Gastroesophageal sphincter (tissue), 4 donors: ENCODE results near the gene ZNF394. TPM values are rescaled to one million over a fixed set of nuclear protein-coding genes. Genes with fewer than 3 reads are reported as not detected.

Source experiments
- ATAC-seq: fragments of 150-250 bp; one replicate; pipeline ENCODE4 v1.9.1; 2016; ENCODE audit warnings: mild to moderate bottlenecking, moderate library complexity
- H3K27ac ChIP-seq, 4 donors: fragments of 200-600 bp; sonication (generic) in 3 of 4; 1 replicate in 3 of 4; 2 replicates in 1 of 4; pipeline ENCODE4 v1.5.1; 2016 to 2019
- H3K27me3 ChIP-seq: fragments of 200-600 bp; sonication (generic); one replicate; pipeline ENCODE4 v1.5.1; 2019
- H3K36me3 ChIP-seq, 2 donors: fragments of 200-600 bp; sonication (generic); one replicate each; pipeline ENCODE4 v1.5.1; 2019; ENCODE audit warnings: control low read depth in 1 of 2
- H3K4me1 ChIP-seq, 3 donors: fragments of 200-600 bp; sonication (generic); 1 replicate in 2 of 3; 2 replicates in 1 of 3; pipeline ENCODE4 v1.5.1; 2016 to 2019; ENCODE audit warnings: control low read depth in 2 of 3
- H3K4me3 ChIP-seq, 2 donors: fragments of 200-600 bp; sonication (generic); one replicate each; pipeline ENCODE4 v1.5.1; 2019; ENCODE audit warnings: mild to moderate bottlenecking in 1 of 2, moderate library complexity in 1 of 2
- H3K9me3 ChIP-seq, 3 donors: fragments of 200-600 bp; sonication (generic); one replicate each; pipeline ENCODE4 v1.5.1; 2017 to 2019; ENCODE audit warnings: control low read depth in 2 of 3
- CTCF ChIP-seq, 4 experiments: fragments of 200-600 bp in 2 of 4; fragments of 450-650 bp in 2 of 4; sonication (generic) in 1 of 4; IDR thresholded peaks; one replicate each; pipeline ENCODE4 v1.5.1; 2017 to 2019; ENCODE audit warnings: antibody characterized with exemption in 4 of 4, mild to moderate bottlenecking in 2 of 4, moderate library complexity in 2 of 4
- EP300 ChIP-seq: sonication (generic); formaldehyde crosslinking; IDR thresholded peaks from one replicate; pipeline ENCODE4 v1.6.1; 2017; ENCODE audit warnings: antibody characterized with exemption, mild to moderate bottlenecking
- POLR2A ChIP-seq, 2 donors: fragments of 450-650 bp; IDR thresholded peaks; one replicate each; pipeline ENCODE4 v1.6.1; 2017; ENCODE audit warnings: antibody characterized with exemption in 2 of 2, mild to moderate bottlenecking in 2 of 2, moderate library complexity in 1 of 2
- POLR2AphosphoS5 ChIP-seq: sonication (generic); formaldehyde crosslinking; IDR thresholded peaks from one replicate; pipeline ENCODE4 v1.6.1; 2017; ENCODE audit warnings: antibody characterized with exemption
- WGBS, 2 donors: methylation state at CpG; one replicate each; pipeline ENCODE4 v1.1.5; 2018; ENCODE audit warnings: low coverage in 1 of 2; 5-methylcytosine and 5-hydroxymethylcytosine counted together
- total RNA-seq, 4 donors: library from RNA; depleted of rRNA; stranded (reverse); fragments of >200 nt; gene quantifications; one replicate each; pipeline ENCODE4 v1.1.0, GENCODE V29; 2016

The ZNF394 gene
- total RNA-seq, 4 donors from 2014 or later, result 29.9 to 54.1 (median 45.1) TPM

GRCh38 chr7:99469381-99470065, 30.6 kb downstream of the ZNF394 start:
- Histone ChIP-seq H3K4me1 (peaks cover 2 to 39% (median 13%) of the 10 kb centered on the region in 3 donors), H3K36me3 (no peaks in the 10 kb centered on the region), H3K9me3 (no peaks in the 10 kb centered on the region), H3K27ac (peak overlapping the region in 3 of 4 donors; percentile 0 to 38 (median 30)), H3K27me3 (peaks cover 4% of the 10 kb centered on the region), H3K4me3 (peak overlapping the region in 1 of 2 donors; percentile 20)
- WGBS, 2 donors, result 29 to 31% methylated on average over 18 to 19 of the region's 23 CpGs
- no peak for TF ChIP-seq CTCF (IDR thresholded peaks at IDR 0.05)
- no peak for TF ChIP-seq EP300
- TF ChIP-seq POLR2AphosphoS5, result no peak
- TF ChIP-seq POLR2A (IDR thresholded peaks at IDR 0.05), result no peak
- ATAC-seq, result no peak

GRCh38 chr7:99468336-99468918, 31.7 kb downstream of the ZNF394 start:
- H3K4me3 ChIP-seq, result no peak overlapping the region

GRCh38 chr7:99465421-99465768, 34.7 kb downstream of the ZNF394 start:
- Histone ChIP-seq H3K9me3 (no peaks in the 10 kb centered on the region), H3K27ac (peak overlapping the region; percentile 35 to 90 (median 90)), H3K36me3 (peaks cover 0 to 29% of the 10 kb centered on the region in 2 donors), H3K27me3 (peaks cover 4% of the 10 kb centered on the region), H3K4me3 (peak overlapping the region; percentile 52 to 81), H3K4me1 (peaks cover 0 to 56% (median 15%) of the 10 kb centered on the region in 3 donors)
- ATAC-seq, result no peak
- no peak for TF ChIP-seq POLR2A (IDR thresholded peaks at IDR 0.05)
- no peak for TF ChIP-seq POLR2AphosphoS5
- TF ChIP-seq CTCF (IDR thresholded peaks at IDR 0.05), result no peak
- no peak for TF ChIP-seq EP300
- WGBS, 2 donors, result 5% methylated on average over 4 to 7 of the region's 9 CpGs

More at GRCh38 chr7:99468336-99468918, 31.7 kb downstream of the ZNF394 start:
- Histone ChIP-seq H3K36me3 (peaks cover 0 to 8% of the 10 kb centered on the region in 2 donors), H3K27me3 (peaks cover 4% of the 10 kb centered on the region), H3K27ac (no peak overlapping the region), H3K4me1 (peaks cover 1 to 39% (median 13%) of the 10 kb centered on the region in 3 donors), H3K9me3 (no peaks in the 10 kb centered on the region)
- 87 to 93% methylated on average over 2 to 6 of the region's 29 CpGs for WGBS, 2 donors
- no peak for TF ChIP-seq POLR2AphosphoS5
- no peak for TF ChIP-seq EP300
- TF ChIP-seq CTCF (IDR thresholded peaks at IDR 0.05), result no peak
- TF ChIP-seq POLR2A (IDR thresholded peaks at IDR 0.05), result no peak
- ATAC-seq, result no peak

- H3K4me3 ChIP-seq, result no peak overlapping the region
- no peak for ATAC-seq
- 67 to 100% methylated on average over 1 of the region's 2 CpGs for whole genome bisulfite sequencing, 2 donors
- H3K36me3 ChIP-seq, result peaks cover 0 to 71% of the 10 kb centered on the region in 2 donors
- no peaks in the 10 kb centered on the region for H3K27me3 ChIP-seq
- peaks cover 0 to 60% (median 15%) of the 10 kb centered on the region in 3 donors for H3K4me1 ChIP-seq
- H3K27ac ChIP-seq, result no peak overlapping the region
- no peaks in the 10 kb centered on the region for H3K9me3 ChIP-seq
- TF ChIP-seq CTCF (IDR thresholded peaks at IDR 0.05) (no peak), EP300 (no peak), POLR2AphosphoS5 (no peak), POLR2A (IDR thresholded peaks at IDR 0.05) (no peak)
These were observed 38.9 kb downstream of the ZNF394 start for GRCh38 chr7:99461221-99461620.

GRCh38 chr7:99460651-99461050, 39.4 kb downstream of the ZNF394 start:
- no peak for TF ChIP-seq CTCF (IDR thresholded peaks at IDR 0.05)
- TF ChIP-seq EP300, result no peak
- no peak for TF ChIP-seq POLR2A (IDR thresholded peaks at IDR 0.05)
- TF ChIP-seq POLR2AphosphoS5, result no peak
- Histone ChIP-seq H3K27ac (no peak overlapping the region), H3K4me1 (peaks cover 0 to 59% (median 15%) of the 10 kb centered on the region in 3 donors), H3K9me3 (no peaks in the 10 kb centered on the region), H3K36me3 (peaks cover 0 to 76% of the 10 kb centered on the region in 2 donors), H3K4me3 (no peak overlapping the region), H3K27me3 (no peaks in the 10 kb centered on the region)
- WGBS, 2 donors, result 70 to 84% methylated on average over 4 to 9 of the region's 11 CpGs
- ATAC-seq, result no peak
